H1 (cell line): ENCODE measurements around the gene PPP4R3A. TPM values are rescaled to one million over a fixed set of nuclear protein-coding genes. Genes with fewer than 3 reads are reported as not detected.

Experiments used
- CTCF ChIA-PET: fragments of 300-600 bp; sonication (Branson Sonifier 250); formaldehyde crosslinking; loops from one replicate; lab custom pipeline; 2021; ENCODE audit not compliant: partially characterized antibody; lab: Charles Lee
- POLR2A ChIA-PET: fragments of 300-600 bp; sonication (Branson Sonifier 250); formaldehyde crosslinking; loops from one replicate; lab custom pipeline; 2021; ENCODE audit warnings: inconsistent platforms; ENCODE audit not compliant: partially characterized antibody; lab: Charles Lee
- DNase-seq, 2 experiments: peaks; one replicate each; pipeline versions ENCODE4 v3.0.0 to v3.0.0-alpha.2; 2010 to 2022; ENCODE audit warnings: low spot score in 2 of 2, low read depth in 1 of 2, mixed read lengths in 1 of 2
- FAIRE-seq: peaks from 2 replicates; lab custom pipeline; 2011; peaks lifted over from hg19 to GRCh38; lab: Jason Lieb, UNC
- H2AFZ ChIP-seq: 2 replicates; pipeline ENCODE4 v1.8.1; 2012; ENCODE audit warnings: low read length, inconsistent platforms
- H2AK5ac ChIP-seq: 2 replicates; pipeline ENCODE4 v1.6.1; 2013; ENCODE audit warnings: low read depth, low read length
- H2BK120ac ChIP-seq: replicated peaks from 2 replicates; pipeline ENCODE3; 2013; ENCODE audit warnings: low read depth, low read length, inconsistent platforms
- H2BK12ac ChIP-seq: 2 replicates; pipeline ENCODE4 v1.6.1; 2013; ENCODE audit warnings: low read depth, low read length
- H2BK15ac ChIP-seq: 2 replicates; pipeline ENCODE4 v1.6.1; 2013; ENCODE audit warnings: low read length
- H2BK20ac ChIP-seq: 2 replicates; pipeline ENCODE4 v1.6.1; 2013; ENCODE audit warnings: low read length
- H2BK5ac ChIP-seq: 2 replicates; pipeline ENCODE4 v1.6.1; 2013; ENCODE audit warnings: low read depth, low read length
- H3K14ac ChIP-seq: 2 replicates; pipeline ENCODE4 v1.6.1; 2013; ENCODE audit warnings: inconsistent platforms; ENCODE audit not compliant: insufficient read length
- H3K18ac ChIP-seq: 2 replicates; pipeline ENCODE4 v1.6.1; 2013; ENCODE audit warnings: low read length; ENCODE audit errors: extremely low read depth
- H3K23ac ChIP-seq: 2 replicates; pipeline ENCODE4 v1.6.1; 2013; ENCODE audit warnings: inconsistent platforms; ENCODE audit not compliant: insufficient read length
- H3K23me2 ChIP-seq: 2 replicates; pipeline ENCODE4 v1.6.1; 2013; ENCODE audit warnings: low read depth, low read length
- H3K27ac ChIP-seq: 2 replicates; pipeline ENCODE4 v1.6.1; 2011; ENCODE audit warnings: low read depth, low read length, inconsistent platforms
- H3K27me3 ChIP-seq, 4 experiments: replicated peaks in 1 of 4; 1 replicate in 1 of 4; 2 replicates in 3 of 4; pipeline versions ENCODE4 v1.6.1 to v1.8.1; 2011 to 2013; ENCODE audit warnings: low read length in 3 of 4, mild to moderate bottlenecking in 3 of 4, inconsistent platforms in 2 of 4, mixed read lengths in 2 of 4, moderate library complexity in 1 of 4; ENCODE audit not compliant: control insufficient read depth in 3 of 4, insufficient read depth in 3 of 4; ENCODE audit errors: extremely low read depth in 1 of 4
- H3K36me3 ChIP-seq, 4 experiments: 2 replicates each; pipeline versions ENCODE4 v1.6.1 to v1.8.1; 2011 to 2013; ENCODE audit warnings: mild to moderate bottlenecking in 4 of 4, low read length in 3 of 4, moderate library complexity in 2 of 4, control low read depth in 1 of 4, inconsistent platforms in 1 of 4; ENCODE audit not compliant: insufficient read depth in 4 of 4, control insufficient read depth in 2 of 4
- H3K4ac ChIP-seq: replicated peaks from 2 replicates; pipeline ENCODE3; 2013; ENCODE audit warnings: low read length, low read depth, mixed read lengths, inconsistent platforms; ENCODE audit not compliant: insufficient read length
- H3K4me1 ChIP-seq, 4 experiments: replicated peaks in 1 of 4; 1 replicate in 1 of 4; 2 replicates in 3 of 4; pipeline versions ENCODE4 v1.6.1 to v1.8.1; 2011 to 2013; ENCODE audit warnings: low read length in 3 of 4, inconsistent platforms in 2 of 4, mixed read lengths in 1 of 4; ENCODE audit not compliant: insufficient read depth in 4 of 4, control insufficient read depth in 3 of 4
- H3K4me2 ChIP-seq, 2 experiments: 2 replicates each; pipeline versions ENCODE4 v1.6.1 to v1.8.1; 2011 to 2013; ENCODE audit warnings: low read depth in 2 of 2, low read length in 2 of 2, control low read depth in 1 of 2, inconsistent platforms in 1 of 2, mild to moderate bottlenecking in 1 of 2; ENCODE audit not compliant: insufficient read depth in 1 of 2
- H3K4me3 ChIP-seq, 4 experiments: fragments of 200-600, 300-600 bp in 1 of 4; sonication (generic), shearing (Covaris generic), sonication (Bioruptor Twin) in 1 of 4; 2 replicates each; pipeline versions ENCODE4 v1.5.1 to v1.8.1; 2011 to 2016; ENCODE audit warnings: low read length in 4 of 4, low read depth in 3 of 4, control low read depth in 2 of 4, inconsistent platforms in 2 of 4, mild to moderate bottlenecking in 2 of 4, mixed read lengths in 1 of 4, moderate library complexity in 1 of 4; ENCODE audit not compliant: insufficient read depth in 2 of 4; ENCODE audit errors: extremely low read depth in 1 of 4
- H3K56ac ChIP-seq: replicated peaks from 2 replicates; pipeline ENCODE3; 2013; ENCODE audit warnings: low read depth, mild to moderate bottlenecking, mixed read lengths, low read length, inconsistent platforms; ENCODE audit not compliant: insufficient read length
- H3K79me1 ChIP-seq: 2 replicates; pipeline ENCODE4 v1.6.1; 2013; ENCODE audit warnings: low read depth, low read length, control low read depth
- H3K79me2 ChIP-seq, 2 experiments: 2 replicates each; pipeline versions ENCODE4 v1.6.1 to v1.8.1; 2012 to 2013; ENCODE audit warnings: low read length in 2 of 2, mild to moderate bottlenecking in 2 of 2, inconsistent platforms in 1 of 2; ENCODE audit not compliant: insufficient read depth in 2 of 2, control insufficient read depth in 1 of 2
- H3K9ac ChIP-seq, 4 experiments: replicated peaks in 1 of 4; 1 replicate in 1 of 4; 2 replicates in 3 of 4; pipeline versions ENCODE4 v1.6.1 to v1.8.1; 2011 to 2013; ENCODE audit warnings: low read depth in 3 of 4, low read length in 3 of 4, control low read depth in 2 of 4, mild to moderate bottlenecking in 2 of 4, moderate library complexity in 2 of 4, inconsistent platforms in 1 of 4; ENCODE audit errors: extremely low read depth in 1 of 4
- H3K9me3 ChIP-seq, 2 experiments: 2 replicates each; pipeline versions ENCODE4 v1.6.1 to v1.8.1; 2012 to 2013; ENCODE audit warnings: mild to moderate bottlenecking in 2 of 2, moderate library complexity in 2 of 2, control low read depth in 1 of 2, inconsistent platforms in 1 of 2, low read depth in 1 of 2, low read length in 1 of 2, mixed read lengths in 1 of 2; ENCODE audit not compliant: insufficient read depth in 2 of 2
- H4K20me1 ChIP-seq, 2 experiments: replicated peaks in 1 of 2; 2 replicates each; pipeline versions ENCODE3 to v1.8.1; 2011 to 2013; ENCODE audit warnings: inconsistent platforms in 2 of 2, low read length in 2 of 2, mild to moderate bottlenecking in 1 of 2; ENCODE audit not compliant: insufficient read depth in 2 of 2, control insufficient read depth in 1 of 2
- H4K5ac ChIP-seq: 2 replicates; pipeline ENCODE4 v1.6.1; 2013; ENCODE audit warnings: low read length, low read depth, mixed read lengths, inconsistent platforms; ENCODE audit not compliant: insufficient read length
- H4K8ac ChIP-seq: 2 replicates; pipeline ENCODE4 v1.8.0; 2013; ENCODE audit warnings: mild to moderate bottlenecking, moderate library complexity, low read length, inconsistent platforms; ENCODE audit not compliant: insufficient read depth; ENCODE audit errors: extremely low read depth
- H4K91ac ChIP-seq: replicated peaks from 2 replicates; pipeline ENCODE3; 2013; ENCODE audit warnings: low read length, mixed read lengths, inconsistent platforms; ENCODE audit not compliant: insufficient read length
- CBX8 ChIP-seq: fragments of 300-800, 300-1000 bp; sonication (generic); IDR thresholded peaks from 2 replicates; pipeline ENCODE4 v1.7.1; 2016; ENCODE audit warnings: low read depth, low read length, borderline replicate concordance
- CEBPB ChIP-seq: IDR thresholded peaks from 2 replicates; pipeline ENCODE4 v1.6.1; 2012; ENCODE audit warnings: low read depth, low read length
- KDM1A ChIP-seq: fragments of 200-600, 300-600 bp; sonication (generic); IDR thresholded peaks from 2 replicates; pipeline ENCODE4 v1.7.1; 2016; ENCODE audit warnings: mild to moderate bottlenecking, low read length, borderline replicate concordance
- RAD21 ChIP-seq, 2 experiments: IDR thresholded peaks in 1 of 2; conservative IDR thresholded peaks in 1 of 2; 2 replicates each; pipeline ENCODE4 v1.6.1; 2011; ENCODE audit warnings: low read depth in 2 of 2, low read length in 2 of 2, improper control_type of control experiment in 1 of 2, inconsistent platforms in 1 of 2, mild to moderate bottlenecking in 1 of 2, moderate library complexity in 1 of 2
- WGBS, 2 experiments: shearing (Covaris generic) in 1 of 2; methylation state at CpG; one replicate each; pipeline versions ENCODE4 v1.1.6 to v1.1.7; 2013 to 2015; ENCODE audit warnings: low lambda C conversion rate in 2 of 2, mixed read lengths in 2 of 2, inconsistent platforms in 1 of 2, low coverage in 1 of 2, missing lambda C conversion rate in 1 of 2; ENCODE audit not compliant: insufficient replicate concordance in 2 of 2, insufficient coverage in 1 of 2, insufficient read length in 1 of 2; ENCODE audit errors: extremely low coverage in 1 of 2, missing lambda C conversion rate in 1 of 2; 5-methylcytosine and 5-hydroxymethylcytosine counted together
- polyA plus RNA-seq, 7 experiments: library from polyadenylated mRNA; depleted of rRNA in 3 of 7; stranded (reverse) in 5 of 7; unstranded in 2 of 7; fragments of >200 nt in 5 of 7; fragments of 200-250 nt in 2 of 7; gene quantifications; 1 replicate in 5 of 7; 2 replicates in 1 of 7; 4 replicates in 1 of 7; pipeline versions ENCODE4 v1.2.1 to v1.2.3, GENCODE V29; 2011 to 2013; ENCODE audit warnings: missing spikeins in 2 of 7, mixed read lengths in 2 of 7
- total RNA-seq: library from RNA; stranded (reverse); fragmentation: NEBNext Ultra II Directional; extraction: Animal tissue kit (Norgen Biotek cat#: 25700); gene quantifications from 2 replicates; pipeline ENCODE4 v1.2.1, GENCODE V29; 2021

The PPP4R3A gene
- total and polyA plus RNA-seq, 2 of the 8 experiments (the other 6 are each of a cell fraction or from before 2014, with no cell fraction given) = 31.7 to 122 TPM

- H2BK15ac ChIP-seq = no peak overlapping the region
- H3K18ac ChIP-seq = no peak overlapping the region
- DNase-seq (no peak), FAIRE-seq (no peak)
- H3K56ac ChIP-seq = no peak overlapping the region
- no peak overlapping the region for H2BK20ac ChIP-seq
- peaks cover 2% of the 10 kb centered on the region; the same call in 1 of the 2 replicates for H3K79me1 ChIP-seq
- ChIA-PET POLR2A (no interaction called here), CTCF (interaction anchor here (0.8 kb wide), 1 partner anchor 9 kb away, joined by 3 read pairs; no protein-coding TSS in a partner anchor)
- no peak overlapping the region for H2AFZ ChIP-seq
- peaks cover 18 to 24% of the 10 kb centered on the region in 2 experiments for H4K20me1 ChIP-seq
- H2BK12ac ChIP-seq = no peak overlapping the region
- no peaks in the 10 kb centered on the region for H3K9me3 ChIP-seq
- no peaks in the 10 kb centered on the region for H3K27me3 ChIP-seq
- H3K36me3 ChIP-seq = peaks cover 0 to 17% (median 4%) of the 10 kb centered on the region in 4 experiments; a peak in 5 of 8 replicates
- no peak overlapping the region for H3K4ac ChIP-seq
- H3K9ac ChIP-seq = no peak overlapping the region
- no peak for TF ChIP-seq KDM1A
- TF ChIP-seq CBX8 = no peak
- TF ChIP-seq RAD21 (IDR thresholded peaks at IDR 0.05 in 1 of 2, conservative IDR thresholded peaks at IDR 0.05 in 1 of 2; ENCODE audit: low read depth in 2 of 2, low read length in 2 of 2) = no peak
- peak; percentile 54; the same call in 1 of the 2 replicates for TF ChIP-seq CEBPB
- 82% methylated on average over 3 of the region's 3 CpGs; no CpG with 5 or more reads in 1 of the 2 experiments for WGBS, 2 experiments
- no peak overlapping the region for H3K27ac ChIP-seq
- H3K79me2 ChIP-seq = peaks cover 31 to 96% of the 10 kb centered on the region in 2 experiments
- no peak overlapping the region for H4K5ac ChIP-seq
- no peak overlapping the region for H2AK5ac ChIP-seq
- H2BK5ac ChIP-seq = no peak overlapping the region
- no peak overlapping the region for H4K8ac ChIP-seq
- H3K23ac ChIP-seq = no peak overlapping the region
- H3K4me2 ChIP-seq = no peak overlapping the region
- no peak overlapping the region for H4K91ac ChIP-seq
- H3K4me1 ChIP-seq = no peaks in the 10 kb centered on the region; a peak in 1 of 7 replicates
- no peak overlapping the region for H3K14ac ChIP-seq
- no peak overlapping the region for H3K4me3 ChIP-seq
- no peaks in the 10 kb centered on the region for H3K23me2 ChIP-seq
- H2BK120ac ChIP-seq = no peak overlapping the region
These were observed 16.9 kb downstream of the PPP4R3A start for GRCh38 chr14:91493169-91493568.
